GM12878 (cell line): ENCODE data around the gene S100A16. TPM values are rescaled to one million over a fixed set of nuclear protein-coding genes. Genes with fewer than 3 reads are reported as not detected.

Source experiments
- ATAC-seq: fragments of 200-7000 bp; cut with Tn5 transposase; 3 replicates; pipeline ENCODE4 v1.9.1; 2020; ENCODE audit warnings: mild to moderate bottlenecking, moderate library complexity
- BruUV-seq: library from RNA; stranded (reverse); fragments of 400-500 nt; replicated peaks from 2 replicates; lab custom pipeline; 2021; lab: Mats Ljungman, UMichigan
- CTCF ChIA-PET: fragments of 300-600 bp; sonication (Branson Sonifier 250); formaldehyde crosslinking; extraction: SDS; loops from one replicate; lab custom pipeline; 2021; ENCODE audit warnings: inconsistent platforms; lab: Yijun Ruan, JAX
- POLR2A ChIA-PET: fragments of 350-600 bp; formaldehyde crosslinking; extraction: SDS; loops from one replicate; lab custom pipeline; 2021; ENCODE audit warnings: inconsistent platforms; lab: Charles Lee
- RAD21 ChIA-PET: fragments of 300-600 bp; sonication (Branson Sonifier 250); formaldehyde crosslinking; loops from one replicate; lab custom pipeline; 2023; ENCODE audit warnings: antibody characterized with exemption; ENCODE audit not compliant: unreplicated experiment; lab: Charles Lee
- SMC1A ChIA-PET: fragments of 300-600 bp; sonication (Branson Sonifier 250); formaldehyde crosslinking; loops from one replicate; lab custom pipeline; 2023; ENCODE audit not compliant: unreplicated experiment, uncharacterized antibody; lab: Charles Lee
- DNase-seq: peaks from one replicate; pipeline ENCODE4 v3.0.0-alpha.2; 2011; ENCODE audit warnings: low read depth, low spot score
- FAIRE-seq: peaks from 3 replicates; lab custom pipeline; 2011; peaks lifted over from hg19 to GRCh38; lab: Jason Lieb, UNC
- H2AFZ ChIP-seq: 2 replicates; pipeline ENCODE4 v1.6.0; 2011; ENCODE audit warnings: low read depth, low read length, control low read depth; ENCODE audit not compliant: control insufficient read depth
- H3K27ac ChIP-seq: 2 replicates; pipeline ENCODE4 v1.5.1; 2011; ENCODE audit warnings: control low read depth; ENCODE audit not compliant: control insufficient read depth, insufficient read depth
- H3K27me3 ChIP-seq, 2 experiments: replicated peaks in 1 of 2; 2 replicates each; pipeline versions ENCODE4 v1.6.0 to v1.6.1; 2011; ENCODE audit warnings: low read length in 1 of 2; ENCODE audit not compliant: control insufficient read depth in 2 of 2, insufficient read depth in 2 of 2
- H3K36me3 ChIP-seq, 2 experiments: 2 replicates each; pipeline ENCODE4 v1.5.1; 2011; ENCODE audit warnings: low read length in 1 of 2; ENCODE audit not compliant: control insufficient read depth in 2 of 2, insufficient read depth in 2 of 2
- H3K4me1 ChIP-seq: 2 replicates; pipeline ENCODE4 v1.6.1; 2011; ENCODE audit warnings: mild to moderate bottlenecking, low read length, moderate library complexity, mixed read lengths; ENCODE audit not compliant: control insufficient read depth, insufficient read depth
- H3K4me2 ChIP-seq: 2 replicates; pipeline ENCODE4 v1.6.0; 2011; ENCODE audit warnings: control low read depth; ENCODE audit not compliant: control insufficient read depth, insufficient read depth
- H3K4me3 ChIP-seq: fragments of 200-600 bp; sonication (generic); 2 replicates; pipeline ENCODE4 v1.5.1; 2016
- H3K79me2 ChIP-seq: 2 replicates; pipeline ENCODE4 v1.6.0; 2011; ENCODE audit warnings: low read length; ENCODE audit not compliant: control insufficient read depth, insufficient read depth
- H3K9ac ChIP-seq: 2 replicates; pipeline ENCODE4 v1.8.0; 2011; ENCODE audit warnings: low read length, control low read depth, mixed read lengths; ENCODE audit not compliant: control insufficient read depth, insufficient read depth
- H3K9me3 ChIP-seq: replicated peaks from 3 replicates; pipeline ENCODE4 v1.5.1; 2011; ENCODE audit warnings: mild to moderate bottlenecking, low read length; ENCODE audit not compliant: control insufficient read depth, insufficient read depth
- H4K20me1 ChIP-seq: 2 replicates; pipeline ENCODE4 v1.6.0; 2011; ENCODE audit not compliant: control insufficient read depth, insufficient read depth
- EZH2 ChIP-seq: IDR thresholded peaks from 2 replicates; pipeline ENCODE4 v1.6.1; 2012; ENCODE audit warnings: low read depth, mild to moderate bottlenecking, control low read depth, inconsistent platforms, low read length, borderline replicate concordance; ENCODE audit not compliant: control insufficient read depth
- GATAD2B ChIP-seq: fragments of 450-650 bp; conservative IDR thresholded peaks from 2 replicates; pipeline ENCODE4 v1.6.1; 2017; ENCODE audit warnings: low read depth, mild to moderate bottlenecking, moderate library complexity
- HDGF ChIP-seq: fragments of 450-650 bp; IDR thresholded peaks from 2 replicates; pipeline ENCODE4 v1.6.1; 2016; ENCODE audit warnings: antibody characterized with exemption
- IKZF1 ChIP-seq: fragments of 450-650 bp; conservative IDR thresholded peaks from 2 replicates; pipeline ENCODE4 v1.6.1; 2017; ENCODE audit warnings: antibody characterized with exemption, mild to moderate bottlenecking
- IRF4 ChIP-seq: IDR thresholded peaks from 2 replicates; pipeline ENCODE4 v1.6.1; 2011; ENCODE audit warnings: low read depth, low read length
- LARP7 ChIP-seq: fragments of 450-650 bp; IDR thresholded peaks from 2 replicates; pipeline ENCODE4 v1.6.1; 2017; ENCODE audit warnings: mild to moderate bottlenecking
- MEF2A ChIP-seq: IDR thresholded peaks from 2 replicates; pipeline ENCODE4 v1.6.1; 2011; ENCODE audit warnings: low read depth, mild to moderate bottlenecking, low read length, moderate library complexity; ENCODE audit not compliant: insufficient read depth
- NFIC ChIP-seq: IDR thresholded peaks from 2 replicates; pipeline ENCODE4 v1.6.1; 2012; ENCODE audit warnings: low read depth, mild to moderate bottlenecking, inconsistent platforms, low read length, moderate library complexity
- POLR2A ChIP-seq: IDR thresholded peaks from 2 replicates; pipeline ENCODE4 v1.6.1; 2011; ENCODE audit warnings: low read depth, mild to moderate bottlenecking, low read length
- POLR2AphosphoS5 ChIP-seq: IDR thresholded peaks from 2 replicates; pipeline ENCODE4 v1.6.1; 2011; ENCODE audit warnings: mild to moderate bottlenecking, low read length, inconsistent platforms
- POU2F2 ChIP-seq: IDR thresholded peaks from 3 replicates; pipeline ENCODE4 v1.6.1; 2011; ENCODE audit warnings: low read depth, mild to moderate bottlenecking, low read length, borderline replicate concordance
- RAD51 ChIP-seq: fragments of 450-650 bp; IDR thresholded peaks from 2 replicates; pipeline ENCODE4 v1.6.1; 2016; ENCODE audit warnings: moderate library complexity, mild to moderate bottlenecking, inconsistent platforms
- RBBP5 ChIP-seq: fragments of 200-600 bp; sonication (generic); conservative IDR thresholded peaks from 2 replicates; pipeline ENCODE4 v1.6.1; 2016
- RUNX3 ChIP-seq: IDR thresholded peaks from 2 replicates; pipeline ENCODE4 v1.6.1; 2012; ENCODE audit warnings: low read length, inconsistent platforms
- SP1 ChIP-seq: IDR thresholded peaks from one replicate; pipeline ENCODE4 v1.6.1; 2011; ENCODE audit warnings: low read depth, low read length
- SUZ12 ChIP-seq: fragments of 200-600 bp; sonication (generic); IDR thresholded peaks from one replicate; pipeline ENCODE4 v1.6.1; 2018; ENCODE audit warnings: antibody characterized with exemption, mild to moderate bottlenecking; ENCODE audit not compliant: unreplicated experiment
- TCF7 ChIP-seq: IDR thresholded peaks from 2 replicates; pipeline ENCODE4 v1.6.1; 2014; ENCODE audit warnings: antibody characterized with exemption, borderline replicate concordance
- YY1 ChIP-seq: IDR thresholded peaks from 2 replicates; pipeline ENCODE4 v1.6.1; 2011; ENCODE audit warnings: low read depth, mild to moderate bottlenecking, low read length
- ZNF384 ChIP-seq: IDR thresholded peaks from 2 replicates; pipeline ENCODE4 v1.6.1; 2012; ENCODE audit warnings: low read depth, mild to moderate bottlenecking, low read length, improper control_type of control experiment, borderline replicate concordance
- WGBS: methylation state at CpG from one replicate; pipeline ENCODE4 v1.1.6; 2016; ENCODE audit warnings: low lambda C conversion rate; ENCODE audit not compliant: insufficient replicate concordance, insufficient coverage; ENCODE audit errors: missing lambda C conversion rate; 5-methylcytosine and 5-hydroxymethylcytosine counted together
- in situ Hi-C: fragments of 300-500 bp; cut with MboI; formaldehyde crosslinking; loops from 9 replicates; pipeline ENCODE4 v1.14.3; 2018; ENCODE audit warnings: mixed read lengths
- intact Hi-C: fragments of 100-400 bp; cut with micrococcal nuclease; formaldehyde crosslinking; loops from one replicate; pipeline ENCODE4 v1.14.2; 2022; ENCODE audit not compliant: unreplicated experiment
- polyA plus RNA-seq, 11 experiments: library from polyadenylated mRNA; depleted of rRNA in 4 of 11; unstranded in 6 of 11; stranded (reverse) in 5 of 11; fragments of >200 nt; fragmentation: Nextera tagmentation in 4 of 11; fragmentation: Illumina TruSeq in 1 of 11; extraction: Ambion mirVana in 4 of 11; extraction: Trizol in 1 of 11; gene quantifications; 1 replicate in 1 of 11; 2 replicates in 10 of 11; pipeline versions ENCODE4 v1.2.1 to v1.2.3, GENCODE V29; 2011 to 2016; ENCODE audit warnings: inconsistent platforms in 2 of 11, missing spikeins in 2 of 11, low read depth in 1 of 11
- total RNA-seq, 4 experiments: library from RNA; depleted of rRNA in 3 of 4; stranded (reverse); fragments of >200 nt in 3 of 4; fragmentation: Illumina TruSeq in 1 of 4; extraction: Trizol in 1 of 4; gene quantifications; 2 replicates each; pipeline versions ENCODE4 v1.2.1 to v1.2.3, GENCODE V29; 2013 to 2021
- TF ChIP-seq, protein P1 (sequence below), 3 experiments: IDR thresholded peaks in 2 of 3; conservative IDR thresholded peaks in 1 of 3; 2 replicates each; pipeline ENCODE4 v1.5.1; 2011; ENCODE audit warnings: low read depth in 3 of 3, low read length in 3 of 3, mild to moderate bottlenecking in 3 of 3, control low read depth in 2 of 3, moderate library complexity in 2 of 3, inconsistent platforms in 1 of 3, mixed read lengths in 1 of 3; ENCODE audit not compliant: control insufficient read depth in 2 of 3, insufficient read depth in 1 of 3; ENCODE audit errors: extremely low read depth in 1 of 3
- TF ChIP-seq, protein P2 (sequence below): IDR thresholded peaks from 2 replicates; pipeline ENCODE4 v1.6.1; 2012; ENCODE audit warnings: low read length, inconsistent platforms
- TF ChIP-seq, protein P3 (sequence below): IDR thresholded peaks from 2 replicates; pipeline ENCODE4 v1.6.1; 2011; ENCODE audit warnings: borderline replicate concordance, low read depth, mild to moderate bottlenecking, moderate library complexity, low read length; ENCODE audit not compliant: insufficient read depth, poor library complexity, severe bottlenecking

The S100A16 gene
- total and polyA plus RNA-seq, 10 of the 15 experiments (the other 5 are each of a cell fraction or from before 2014, with no cell fraction given), result 0.14 to 0.51 (median 0.25) TPM; not detected in 6

DNA sequence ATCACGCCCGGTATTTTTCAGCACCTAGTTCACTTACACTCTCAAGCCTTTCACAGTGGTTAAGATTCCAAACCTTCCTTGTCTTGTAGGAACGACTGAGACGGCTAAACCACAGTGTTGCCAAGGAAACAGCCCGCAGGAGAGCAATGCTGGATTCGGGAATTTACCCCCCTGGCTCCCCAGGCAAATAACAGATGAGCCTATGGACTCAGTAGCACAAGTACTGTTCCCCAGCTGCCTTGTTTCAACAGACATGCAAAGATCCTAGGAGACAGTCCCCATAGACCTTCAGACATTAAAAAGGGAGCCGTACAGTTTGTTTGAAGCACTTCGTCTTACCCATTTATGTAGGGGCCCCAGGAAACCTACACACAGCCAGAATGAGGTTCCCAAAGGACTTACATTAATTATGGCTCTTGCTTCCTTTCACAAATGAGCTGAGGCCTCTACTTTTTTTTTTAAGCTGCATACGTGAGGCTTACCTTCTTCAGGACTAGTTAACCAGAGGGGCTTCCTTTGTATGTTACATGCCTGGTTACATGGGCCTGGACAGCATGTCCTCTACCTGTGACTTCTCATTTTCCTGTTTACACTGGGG lies 48.3 kb upstream of the S100A16 start:
- H3K79me2 ChIP-seq, result peaks cover 13% of the 10 kb centered on the region
- BruUV-seq, result TSS peak; percentile 49
- no peak overlapping the region for H2AFZ ChIP-seq
- ChIA-PET RAD21 (no interaction called here), SMC1A (interaction anchor here (0.5 to 4.5 kb wide), 3 partner anchors 69 to 316 kb away, joined by 3 to 24 read pairs (median 4); partner anchors contain the start of gene JTB), CTCF (no interaction called here), POLR2A (interaction anchor here (0.8 kb wide), 1 partner anchor 14 kb away, joined by 3 read pairs; no protein-coding TSS in a partner anchor)
- no peaks in the 10 kb centered on the region for H4K20me1 ChIP-seq
- WGBS, result 72% methylated on average over 9 of the region's 9 CpGs
- H3K36me3 ChIP-seq, result peaks cover 15 to 41% of the 10 kb centered on the region in 2 experiments
- intact Hi-C loops, result no loop called here
- peaks cover 6% of the 10 kb centered on the region; the same call in 1 of the 2 replicates for H3K4me1 ChIP-seq
- FAIRE-seq (no peak), DNase-seq (no peak), ATAC-seq (no peak)
- H3K27ac ChIP-seq, result no peak overlapping the region
- no peaks in the 10 kb centered on the region for H3K9me3 ChIP-seq
- H3K4me2 ChIP-seq, result no peak overlapping the region
- no peak overlapping the region for H3K9ac ChIP-seq
- no peaks in the 10 kb centered on the region for H3K27me3 ChIP-seq
- no peak overlapping the region for H3K4me3 ChIP-seq
- in situ Hi-C loops, result no loop called here
- peak; percentile 83; the same call in 1 of the 2 replicates for TF ChIP-seq POLR2AphosphoS5
- TF ChIP-seq EZH2, result no peak
- no peak for TF ChIP-seq GATAD2B
- TF ChIP-seq SP1, result no peak
- TF ChIP-seq LARP7, result no peak
- TF ChIP-seq, protein P1, sequence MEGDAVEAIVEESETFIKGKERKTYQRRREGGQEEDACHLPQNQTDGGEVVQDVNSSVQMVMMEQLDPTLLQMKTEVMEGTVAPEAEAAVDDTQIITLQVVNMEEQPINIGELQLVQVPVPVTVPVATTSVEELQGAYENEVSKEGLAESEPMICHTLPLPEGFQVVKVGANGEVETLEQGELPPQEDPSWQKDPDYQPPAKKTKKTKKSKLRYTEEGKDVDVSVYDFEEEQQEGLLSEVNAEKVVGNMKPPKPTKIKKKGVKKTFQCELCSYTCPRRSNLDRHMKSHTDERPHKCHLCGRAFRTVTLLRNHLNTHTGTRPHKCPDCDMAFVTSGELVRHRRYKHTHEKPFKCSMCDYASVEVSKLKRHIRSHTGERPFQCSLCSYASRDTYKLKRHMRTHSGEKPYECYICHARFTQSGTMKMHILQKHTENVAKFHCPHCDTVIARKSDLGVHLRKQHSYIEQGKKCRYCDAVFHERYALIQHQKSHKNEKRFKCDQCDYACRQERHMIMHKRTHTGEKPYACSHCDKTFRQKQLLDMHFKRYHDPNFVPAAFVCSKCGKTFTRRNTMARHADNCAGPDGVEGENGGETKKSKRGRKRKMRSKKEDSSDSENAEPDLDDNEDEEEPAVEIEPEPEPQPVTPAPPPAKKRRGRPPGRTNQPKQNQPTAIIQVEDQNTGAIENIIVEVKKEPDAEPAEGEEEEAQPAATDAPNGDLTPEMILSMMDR (IDR thresholded peaks at IDR 0.05 in 2 of 3, conservative IDR thresholded peaks at IDR 0.05 in 1 of 3; ENCODE audit: control insufficient read depth in 2 of 3, extremely low read depth in 1 of 3, insufficient read depth in 1 of 3, low read depth in 3 of 3, low read length in 3 of 3), result no peak
- TF ChIP-seq POLR2A, result peak; percentile 58
- 0 out of 2 replicates have a peak, but pooled peaks have one; percentile 22 for TF ChIP-seq NFIC
- TF ChIP-seq, protein P2, sequence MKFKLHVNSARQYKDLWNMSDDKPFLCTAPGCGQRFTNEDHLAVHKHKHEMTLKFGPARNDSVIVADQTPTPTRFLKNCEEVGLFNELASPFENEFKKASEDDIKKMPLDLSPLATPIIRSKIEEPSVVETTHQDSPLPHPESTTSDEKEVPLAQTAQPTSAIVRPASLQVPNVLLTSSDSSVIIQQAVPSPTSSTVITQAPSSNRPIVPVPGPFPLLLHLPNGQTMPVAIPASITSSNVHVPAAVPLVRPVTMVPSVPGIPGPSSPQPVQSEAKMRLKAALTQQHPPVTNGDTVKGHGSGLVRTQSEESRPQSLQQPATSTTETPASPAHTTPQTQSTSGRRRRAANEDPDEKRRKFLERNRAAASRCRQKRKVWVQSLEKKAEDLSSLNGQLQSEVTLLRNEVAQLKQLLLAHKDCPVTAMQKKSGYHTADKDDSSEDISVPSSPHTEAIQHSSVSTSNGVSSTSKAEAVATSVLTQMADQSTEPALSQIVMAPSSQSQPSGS, result peak; percentile 32; the same call in 1 of the 2 replicates
- no peak for TF ChIP-seq SUZ12
- TF ChIP-seq IRF4, result no peak
- TF ChIP-seq IKZF1, result no peak
- no peak for TF ChIP-seq TCF7
- peak; percentile 12; the same call in 1 of the 2 replicates for TF ChIP-seq RUNX3
- TF ChIP-seq YY1, result no peak
- no peak for TF ChIP-seq MEF2A
- TF ChIP-seq HDGF, result no peak
- TF ChIP-seq RBBP5, result no peak
- TF ChIP-seq, protein P3, sequence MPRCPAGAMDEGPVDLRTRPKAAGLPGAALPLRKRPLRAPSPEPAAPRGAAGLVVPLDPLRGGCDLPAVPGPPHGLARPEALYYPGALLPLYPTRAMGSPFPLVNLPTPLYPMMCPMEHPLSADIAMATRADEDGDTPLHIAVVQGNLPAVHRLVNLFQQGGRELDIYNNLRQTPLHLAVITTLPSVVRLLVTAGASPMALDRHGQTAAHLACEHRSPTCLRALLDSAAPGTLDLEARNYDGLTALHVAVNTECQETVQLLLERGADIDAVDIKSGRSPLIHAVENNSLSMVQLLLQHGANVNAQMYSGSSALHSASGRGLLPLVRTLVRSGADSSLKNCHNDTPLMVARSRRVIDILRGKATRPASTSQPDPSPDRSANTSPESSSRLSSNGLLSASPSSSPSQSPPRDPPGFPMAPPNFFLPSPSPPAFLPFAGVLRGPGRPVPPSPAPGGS, result peak; percentile 20
- no peak for TF ChIP-seq ZNF384
- no peak for TF ChIP-seq RAD51
- TF ChIP-seq POU2F2, result 0 out of 3 replicates have a peak, but pooled peaks have one; percentile 27
